ENCODE results near the gene HMX3.

DNA sequence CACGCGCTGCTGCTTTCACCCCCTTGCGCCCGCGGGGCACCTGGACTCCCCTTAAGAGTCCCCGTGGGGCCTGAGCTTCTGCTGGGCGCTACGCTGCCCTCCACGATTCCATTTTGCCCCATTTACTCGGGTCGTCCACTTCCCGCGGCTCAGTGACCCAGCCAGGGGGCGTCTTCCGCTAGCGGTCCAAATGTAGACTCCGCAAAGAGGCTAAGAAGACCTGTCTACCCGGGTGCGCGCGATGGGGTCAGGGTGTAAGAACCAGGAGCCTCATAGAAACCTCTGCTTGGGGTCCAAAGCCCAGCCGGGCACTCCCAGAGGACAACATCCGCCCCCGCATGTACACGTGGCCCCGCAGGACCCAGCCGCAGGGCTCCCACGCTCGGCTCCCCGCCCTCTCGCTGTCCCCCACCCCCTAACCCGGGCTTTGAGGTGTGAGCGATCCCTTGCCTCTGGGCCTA is 7.0 kb downstream of the HMX3 start:
- TF ChIP-seq, protein P1, sequence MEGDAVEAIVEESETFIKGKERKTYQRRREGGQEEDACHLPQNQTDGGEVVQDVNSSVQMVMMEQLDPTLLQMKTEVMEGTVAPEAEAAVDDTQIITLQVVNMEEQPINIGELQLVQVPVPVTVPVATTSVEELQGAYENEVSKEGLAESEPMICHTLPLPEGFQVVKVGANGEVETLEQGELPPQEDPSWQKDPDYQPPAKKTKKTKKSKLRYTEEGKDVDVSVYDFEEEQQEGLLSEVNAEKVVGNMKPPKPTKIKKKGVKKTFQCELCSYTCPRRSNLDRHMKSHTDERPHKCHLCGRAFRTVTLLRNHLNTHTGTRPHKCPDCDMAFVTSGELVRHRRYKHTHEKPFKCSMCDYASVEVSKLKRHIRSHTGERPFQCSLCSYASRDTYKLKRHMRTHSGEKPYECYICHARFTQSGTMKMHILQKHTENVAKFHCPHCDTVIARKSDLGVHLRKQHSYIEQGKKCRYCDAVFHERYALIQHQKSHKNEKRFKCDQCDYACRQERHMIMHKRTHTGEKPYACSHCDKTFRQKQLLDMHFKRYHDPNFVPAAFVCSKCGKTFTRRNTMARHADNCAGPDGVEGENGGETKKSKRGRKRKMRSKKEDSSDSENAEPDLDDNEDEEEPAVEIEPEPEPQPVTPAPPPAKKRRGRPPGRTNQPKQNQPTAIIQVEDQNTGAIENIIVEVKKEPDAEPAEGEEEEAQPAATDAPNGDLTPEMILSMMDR (IDR thresholded peaks at IDR 0.05) = no peak
- TF ChIP-seq POLR2A (IDR thresholded peaks at IDR 0.05) = no peak

Data from Peyer's patch (tissue), 4 donors.